Measurements from ENCODE around the gene CCBE1.
A peak's percentile ranks its signal among the peaks of the same experiment; 100 is the strongest.
"Not testable (repeated sequence)": the region's sequence is repeated elsewhere in the genome, so short reads cannot be mapped to it uniquely, and the experiment has no call there.

The CCBE1 gene

DNA sequence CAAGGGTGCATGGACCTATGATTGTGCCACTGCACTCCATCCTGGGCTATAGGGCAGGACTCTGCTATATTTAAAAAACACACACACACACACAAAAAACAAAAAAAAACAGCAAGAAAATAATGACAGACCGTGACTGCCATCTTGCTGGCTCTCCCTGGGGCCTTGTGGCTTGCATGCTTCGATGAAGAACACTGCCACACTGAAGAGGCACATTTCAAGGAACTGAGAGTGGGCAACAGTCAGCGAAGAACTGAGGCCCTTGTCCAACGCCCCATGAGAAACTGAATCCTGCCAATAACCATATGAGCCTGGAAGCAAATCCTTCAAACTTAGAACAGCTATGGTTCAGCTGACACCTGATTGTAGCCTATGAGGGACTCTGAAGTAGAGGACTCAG is 158.1 kb downstream of the CCBE1 start:
- no peak for DNase-seq (ENCODE audit: low spot score)

- DNase-seq (ENCODE audit: low spot score): no peak
Measured at GRCh38 chr18:59537579-59537978, 159.6 kb downstream of the CCBE1 start.

GRCh38 chr18:59536166-59536565 is 161.1 kb downstream of the CCBE1 start:
- no peak for DNase-seq (ENCODE audit: low spot score)

GRCh38 chr18:59535055-59535454 is 162.2 kb downstream of the CCBE1 start:
- DNase-seq (ENCODE audit: low spot score): no peak

DNA sequence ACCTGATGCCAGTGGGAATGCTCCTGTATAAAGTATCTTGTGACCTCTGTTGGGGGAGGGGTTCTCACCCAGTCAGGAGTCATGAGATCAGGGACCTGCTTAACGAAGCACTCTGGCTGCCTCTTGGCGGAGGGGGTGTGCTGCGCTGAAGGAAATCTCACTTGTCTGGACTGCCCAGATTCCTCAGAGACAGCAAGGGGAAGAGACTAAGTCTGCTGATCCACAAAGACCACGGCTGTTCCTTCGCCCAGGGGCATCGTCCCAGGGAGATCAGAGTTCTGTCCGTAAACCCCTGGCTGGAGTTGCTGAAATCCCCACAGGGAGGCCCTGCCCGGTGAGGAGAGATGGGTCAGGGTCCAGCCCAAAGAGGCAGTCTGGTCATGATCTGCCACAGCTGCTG is 168.4 kb downstream of the CCBE1 start:
- no peak for DNase-seq (ENCODE audit: low spot score)

DNA sequence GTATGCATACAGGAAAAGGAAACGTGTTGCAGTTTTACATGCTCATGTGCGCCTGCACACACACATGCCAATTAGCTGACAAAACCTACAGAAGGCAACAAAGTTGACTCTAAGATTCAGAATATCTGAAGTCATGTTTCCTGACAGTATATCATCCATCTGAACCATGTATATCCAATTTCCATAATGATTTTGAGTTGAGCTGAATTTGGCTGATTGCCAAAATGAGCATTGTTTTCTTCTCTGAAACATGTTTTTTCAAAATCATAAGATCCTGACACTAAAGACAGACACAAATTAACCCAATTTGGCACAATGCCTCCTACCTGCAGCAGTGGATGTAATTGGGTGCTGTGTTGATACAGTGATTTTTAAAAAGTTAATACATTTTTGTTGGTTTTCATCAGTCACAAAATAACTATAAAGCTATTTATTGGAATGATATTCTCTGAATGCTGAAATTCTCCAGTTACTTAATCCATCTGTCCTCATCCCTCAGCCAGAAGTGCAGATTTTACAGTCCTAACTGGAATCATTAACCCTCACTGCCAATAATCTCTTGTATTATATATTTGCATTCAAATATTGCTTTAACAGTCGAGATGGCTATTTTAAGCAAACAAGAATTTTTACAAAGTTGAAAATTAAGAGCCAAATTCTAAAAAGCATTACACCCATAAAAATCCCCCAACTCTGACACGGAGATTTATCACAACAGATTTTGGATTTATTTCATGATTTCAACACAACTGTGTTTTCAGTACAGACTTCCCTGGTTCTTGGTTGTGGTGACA is 176.5 kb downstream of the CCBE1 start:
- DNase-seq (ENCODE audit: low spot score): no peak

DNA sequence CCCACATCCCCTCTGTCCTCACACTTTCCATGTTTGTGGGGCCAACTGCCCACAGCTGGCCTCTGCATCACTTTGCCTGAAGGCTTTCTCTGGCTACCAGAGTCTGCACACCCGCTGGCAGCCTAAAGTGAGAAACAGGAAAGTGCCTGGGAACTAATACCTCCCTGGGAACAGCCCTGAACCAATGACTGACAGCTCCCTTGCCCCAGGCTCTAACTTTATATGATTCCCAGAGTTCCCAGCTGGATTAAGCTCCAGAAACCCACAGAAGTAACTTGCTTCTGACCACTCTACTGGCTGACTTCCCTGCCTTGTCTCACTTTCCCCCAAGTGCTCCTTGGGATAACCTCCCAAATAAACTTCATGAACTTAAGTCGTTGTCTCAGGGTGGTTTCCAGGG is 178.5 kb downstream of the CCBE1 start:
- no peak for DNase-seq (ENCODE audit: low spot score)

GRCh38 chr18:59517446-59518165 is 179.6 kb downstream of the CCBE1 start:
- DNase-seq (ENCODE audit: low spot score): no peak

- DNase-seq (ENCODE audit: low spot score): peak; percentile 46
Measured at GRCh38 chr18:59516356-59517155, 180.7 kb downstream of the CCBE1 start.

DNA sequence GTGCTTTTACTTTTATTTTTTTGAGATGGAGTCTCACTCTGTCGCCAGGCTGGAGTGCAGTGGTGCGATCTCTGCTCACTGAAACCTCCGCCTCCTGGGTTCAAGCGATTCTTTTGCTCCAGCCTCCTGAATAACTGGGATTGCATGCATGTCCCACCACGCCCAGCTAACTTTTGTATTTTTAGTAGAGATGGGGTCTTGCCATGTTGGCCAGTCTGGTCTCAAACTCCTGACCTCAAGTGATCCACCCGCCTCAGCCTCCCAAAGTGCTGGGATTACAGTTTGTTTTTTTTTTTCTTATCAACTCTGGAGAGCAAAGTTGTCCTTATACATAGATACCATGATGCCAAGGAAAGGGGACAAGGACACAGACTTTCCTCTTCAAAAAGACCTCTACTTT is 181.3 kb downstream of the CCBE1 start:
- DNase-seq (ENCODE audit: low spot score): not testable (repeated sequence)

DNA sequence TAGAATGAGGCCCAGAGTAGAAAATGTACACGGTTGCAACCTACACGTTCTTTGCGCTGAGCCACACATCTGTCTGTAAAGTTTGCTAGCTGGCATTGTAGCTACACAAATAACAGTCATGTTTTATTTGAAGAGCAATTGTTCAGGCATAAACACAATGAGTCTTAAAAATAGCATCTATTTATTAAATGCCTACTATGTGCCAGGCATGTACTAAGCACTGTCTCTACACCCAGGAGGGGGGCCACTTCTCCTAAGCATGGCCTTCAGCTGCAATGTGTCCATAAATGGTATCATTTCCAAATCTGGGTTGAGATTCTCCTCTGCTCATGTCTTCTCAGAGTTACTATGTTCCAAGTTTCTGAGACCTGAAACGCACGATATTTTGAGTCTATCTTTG is 182.1 kb downstream of the CCBE1 start:
- no peak for DNase-seq (ENCODE audit: low spot score)

DNA sequence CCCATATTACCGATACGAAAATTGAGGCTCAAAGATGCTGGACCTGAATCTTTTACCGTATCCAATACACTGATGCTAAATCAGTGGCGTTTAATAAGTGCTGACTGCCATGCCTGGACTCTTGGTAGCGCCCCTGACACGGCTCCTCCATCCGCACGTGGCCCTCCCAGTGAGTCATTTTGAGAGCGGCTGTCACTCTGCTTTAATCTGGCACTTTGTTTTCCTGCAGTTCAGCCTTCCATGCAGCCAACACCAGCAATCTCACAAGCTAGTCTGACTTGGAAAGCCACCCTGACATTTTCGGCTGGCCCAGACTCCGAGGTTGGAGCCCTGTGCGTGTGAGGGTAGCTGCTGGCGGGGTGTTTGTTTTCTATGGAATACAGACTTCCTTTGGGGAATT is 183.0 kb downstream of the CCBE1 start:
- DNase-seq (ENCODE audit: low spot score): no peak

DNA sequence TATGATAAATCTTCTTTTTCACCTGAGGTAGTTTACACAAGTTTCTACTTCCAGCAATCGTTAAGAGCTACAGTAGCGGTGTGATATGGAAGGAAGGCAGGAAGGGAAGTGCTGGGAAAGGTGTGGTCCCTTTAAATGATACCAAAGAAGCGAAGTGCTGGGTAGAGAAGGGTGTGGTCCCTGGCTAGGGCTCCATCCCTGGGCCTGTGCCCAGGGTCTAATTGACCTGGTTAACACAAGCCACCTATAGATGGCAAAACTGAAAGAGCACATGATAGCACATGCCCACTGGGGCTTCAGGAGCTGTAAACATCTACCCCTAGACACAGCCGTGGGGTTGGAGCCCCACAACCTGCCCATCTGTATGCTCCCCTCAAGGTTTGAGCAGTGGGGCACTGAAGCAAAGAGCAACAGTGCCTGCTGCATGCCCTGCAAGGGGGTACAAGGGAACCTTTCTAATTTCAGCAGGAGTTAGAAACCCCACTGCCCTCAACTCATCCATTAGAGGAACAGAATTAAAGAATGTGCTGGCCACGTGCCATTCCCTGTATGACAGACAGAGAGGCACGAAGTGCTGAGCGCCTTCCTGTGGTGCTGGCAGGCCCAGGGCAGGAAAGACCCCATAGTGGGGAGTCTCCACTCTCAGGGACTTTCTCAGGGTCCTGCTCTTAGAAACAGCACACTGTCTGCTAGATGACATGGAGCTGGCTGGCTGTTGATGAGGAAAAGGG is 185.0 kb downstream of the CCBE1 start:
- DNase-seq (ENCODE audit: low spot score): no peak

- DNase-seq (ENCODE audit: low spot score): no peak
Measured at GRCh38 chr18:59509481-59510442, 187.5 kb downstream of the CCBE1 start.

- DNase-seq (ENCODE audit: low spot score): no peak
Measured at GRCh38 chr18:59505356-59505755, 191.9 kb downstream of the CCBE1 start.

GRCh38 chr18:59502274-59503175 is 194.7 kb downstream of the CCBE1 start:
- no peak for DNase-seq (ENCODE audit: low spot score)

DNA sequence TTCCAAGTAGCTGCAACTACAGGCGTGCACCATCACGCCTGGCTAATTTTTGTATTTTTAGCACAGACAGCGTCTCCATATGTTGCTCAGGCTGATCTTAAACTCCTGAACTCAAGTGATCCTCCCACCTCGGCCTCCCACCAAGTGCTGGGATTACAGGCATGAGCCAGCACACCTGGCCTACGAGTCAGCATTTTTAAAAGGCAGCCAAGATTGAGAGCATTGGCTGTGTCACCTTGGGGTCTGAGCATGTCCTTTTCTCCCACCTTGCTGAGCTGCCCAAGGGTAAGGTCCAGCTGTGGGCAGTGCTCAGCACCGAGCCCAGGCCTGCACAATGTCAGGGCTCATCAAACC is 195.3 kb downstream of the CCBE1 start:
- no peak for DNase-seq (ENCODE audit: low spot score)

GRCh38 chr18:59500765-59501164 is 196.5 kb downstream of the CCBE1 start:
- DNase-seq (ENCODE audit: low spot score): no peak

GRCh38 chr18:59498506-59499086 is 198.6 kb downstream of the CCBE1 start:
- DNase-seq (ENCODE audit: low spot score): no peak

All from SW480 (cell line).